Smooth muscle cell of the brain vasculature (primary cell): ENCODE results near the gene GRIN2B.

ENCODE experiments used
- DNase-seq: peaks from one replicate; pipeline ENCODE4 v3.0.0-alpha.2; 2012; ENCODE audit warnings: low read depth, low spot score

The GRIN2B gene

DNA sequence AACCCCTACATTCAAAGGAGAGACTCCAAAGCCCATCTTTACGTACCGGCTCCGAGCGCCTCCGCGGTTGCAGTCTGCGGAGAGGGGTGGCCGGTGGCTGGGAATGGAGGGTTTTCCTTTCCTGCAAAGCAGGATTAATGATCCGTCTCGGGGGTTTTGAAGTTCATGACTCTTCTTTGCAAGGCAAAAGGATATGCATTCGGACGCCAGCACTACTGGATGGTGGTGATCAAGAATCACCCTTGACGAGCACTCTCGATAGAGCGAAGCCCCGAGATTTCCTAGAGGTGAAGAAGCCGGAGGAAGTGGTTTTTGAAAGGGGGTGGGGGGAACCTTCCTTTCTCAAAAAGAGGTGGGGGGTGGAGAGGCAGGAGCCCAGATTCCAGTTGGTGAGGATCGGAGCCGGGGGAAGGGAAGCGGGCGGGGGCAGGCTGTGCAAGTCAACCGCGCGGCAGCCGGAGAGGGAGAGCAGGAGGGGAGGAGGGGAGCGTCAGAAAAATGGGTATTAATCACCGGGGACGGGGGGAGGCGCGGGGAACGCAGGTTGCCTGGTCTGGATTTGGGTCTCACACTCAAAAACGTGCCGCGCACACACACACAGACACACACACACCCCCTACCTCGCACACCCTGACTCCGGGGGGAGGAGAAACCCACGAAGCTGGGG, at the start of gene GRIN2B:
Gene GRIN2B (minus strand): TSS at position 307 of the 667 bp plus-strand sequence. CDS start 115,394 bp downstream, outside the sequence.
- DNase-seq = no peak

DNA sequence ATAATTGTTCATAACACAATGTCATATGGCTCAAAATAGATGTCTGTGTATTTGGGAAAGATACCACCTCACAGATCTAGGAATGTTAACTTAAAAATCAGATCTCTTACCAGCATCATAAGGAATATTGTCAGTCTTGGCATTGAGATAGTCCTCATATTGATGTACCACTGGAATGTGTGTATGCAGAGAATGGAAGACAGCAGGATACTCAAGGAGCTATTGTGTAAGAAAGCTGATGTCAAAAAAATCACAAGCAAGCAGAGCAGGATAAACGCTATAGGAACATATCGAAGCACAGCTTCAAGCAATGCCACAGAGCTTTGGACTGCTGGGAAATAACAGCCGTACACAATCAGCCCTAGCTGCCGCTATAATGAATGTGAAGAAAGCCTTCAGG, 45.1 kb upstream of the GRIN2B start:
- no peak for DNase-seq

DNA sequence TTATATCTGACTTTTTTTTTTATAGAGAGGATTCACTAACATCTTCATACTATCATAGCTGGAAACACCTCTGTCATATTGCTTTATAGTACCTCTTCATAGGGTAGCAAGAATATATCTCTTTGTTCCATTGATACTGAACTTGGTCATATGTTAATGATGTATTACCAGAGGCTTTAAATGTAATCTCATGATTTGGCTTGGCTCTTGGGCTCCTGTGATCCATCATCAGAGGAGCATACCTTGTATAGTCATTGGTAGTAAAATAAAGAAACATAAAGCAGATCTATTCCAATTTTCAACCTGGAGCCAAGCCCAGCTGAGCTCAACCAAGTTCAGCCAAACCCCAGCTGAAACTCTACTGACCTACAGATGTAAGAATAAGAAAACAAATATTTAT, 43.2 kb upstream of the GRIN2B start:
- no peak for DNase-seq

DNA sequence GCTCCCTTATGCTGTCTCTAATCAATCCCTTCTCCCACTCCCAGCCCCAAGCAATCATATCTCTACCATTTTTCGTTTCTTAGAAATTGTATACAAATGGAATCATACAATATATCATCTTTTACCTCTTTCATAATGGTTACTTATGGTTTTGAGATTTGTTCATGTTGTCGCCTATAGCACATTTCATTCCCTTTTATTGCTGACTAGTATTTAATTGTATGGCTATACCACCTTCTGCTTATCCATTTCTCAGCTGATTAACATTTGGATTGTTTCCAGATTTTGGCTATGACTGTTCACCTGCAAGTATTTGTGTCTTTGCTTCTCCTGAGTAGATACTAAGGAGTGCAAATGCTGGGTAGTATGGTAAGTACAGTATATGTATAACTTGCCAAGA, 36.7 kb upstream of the GRIN2B start:
- DNase-seq = no peak

GRCh38 chr12:14010989-14011388, 29.6 kb upstream of the GRIN2B start:
- DNase-seq = no peak

DNA sequence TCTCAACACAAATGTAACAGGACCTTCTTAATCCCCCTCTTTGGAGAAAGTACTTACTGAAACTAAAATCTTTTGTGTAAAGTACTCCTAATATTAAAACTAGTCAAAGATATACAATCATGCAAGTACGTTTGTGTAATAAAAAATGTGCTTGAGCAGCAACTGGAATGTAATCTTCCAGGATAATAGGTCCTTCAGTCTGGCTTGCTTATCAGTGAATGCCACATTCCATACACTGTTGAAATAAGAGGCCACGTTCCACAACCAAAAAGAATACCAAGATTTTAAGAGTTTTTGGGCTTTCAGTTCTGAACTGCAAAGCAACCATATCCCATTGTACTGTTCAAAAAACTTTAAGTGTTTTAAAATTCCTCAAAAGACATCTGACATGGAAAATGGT, 26.2 kb upstream of the GRIN2B start:
- no peak for DNase-seq

DNA sequence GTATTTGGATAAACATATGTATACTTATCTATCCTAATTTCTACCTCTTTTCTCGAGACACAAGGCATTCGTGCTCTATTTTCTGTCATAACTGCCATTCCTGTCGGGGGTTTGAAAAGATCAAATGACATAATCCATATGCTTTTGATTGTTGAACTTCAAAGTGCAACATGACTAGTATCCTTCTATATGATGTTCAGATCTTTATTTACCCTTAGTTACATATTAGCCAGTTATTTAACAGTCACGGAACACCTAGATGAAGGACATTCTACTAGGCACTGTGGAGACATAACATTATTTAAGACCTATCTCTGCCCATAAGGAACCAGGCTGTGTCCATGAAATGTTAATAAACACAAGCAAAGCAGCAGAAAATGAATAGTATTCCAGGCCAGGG, 11.2 kb upstream of the GRIN2B start:
- no peak for DNase-seq

- DNase-seq = no peak
Observed at GRCh38 chr12:13992106-13992505, 10.7 kb upstream of the GRIN2B start.

DNA sequence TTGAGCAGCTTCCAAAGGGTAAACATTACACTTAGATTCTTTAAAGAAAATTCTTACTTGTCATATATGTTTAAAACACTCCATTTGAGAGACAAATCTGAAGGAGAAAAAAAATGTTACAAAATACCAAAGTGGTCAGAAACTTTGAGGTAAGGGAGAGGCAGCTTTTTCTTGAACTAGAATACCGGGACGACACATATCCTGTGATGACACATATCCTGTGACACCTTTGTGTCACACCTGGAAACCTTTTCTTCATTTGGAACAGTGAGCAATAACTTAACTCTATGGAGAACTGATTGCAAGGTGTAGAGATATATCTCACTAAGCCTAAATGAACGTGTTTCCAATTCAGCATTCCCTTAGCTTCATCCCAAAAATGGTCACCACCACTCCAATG, 4.6 kb upstream of the GRIN2B start:
- no peak for DNase-seq

- DNase-seq = no peak
Observed at GRCh38 chr12:13981990-13982389, 588 bp upstream of the GRIN2B start.

GRCh38 chr12:13980538-13981295, 685 bp downstream of the GRIN2B start:
- no peak for DNase-seq

DNA sequence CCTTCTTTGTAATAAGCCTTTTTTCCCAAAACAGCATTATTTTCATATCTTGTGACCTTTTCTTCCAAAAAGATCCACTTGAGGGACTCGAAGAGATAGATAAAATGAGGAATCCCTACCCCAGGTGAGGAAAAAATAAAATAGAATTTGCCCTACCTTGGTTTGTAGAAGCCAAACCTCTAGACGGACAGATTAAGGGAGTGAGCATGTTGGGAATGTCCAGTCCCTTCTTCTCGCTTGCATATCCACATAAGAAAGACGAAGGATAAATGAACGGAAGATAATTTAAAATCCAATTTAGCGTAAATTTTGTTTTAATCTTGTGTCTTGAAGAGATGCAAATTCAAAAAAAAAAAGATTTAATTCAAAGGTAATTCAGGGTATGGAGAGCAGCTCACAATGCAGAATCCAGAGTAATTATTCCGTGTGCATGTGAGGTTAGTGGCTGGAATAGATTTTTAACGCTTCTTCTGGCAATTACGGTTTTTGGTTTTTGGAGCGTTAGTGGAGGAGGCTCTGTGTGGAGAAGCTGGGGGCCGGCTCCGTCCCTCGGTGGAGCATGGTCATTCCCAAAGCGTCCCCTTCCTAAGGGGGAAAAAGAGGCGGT, 1.5 kb downstream of the GRIN2B start:
- DNase-seq = no peak

DNA sequence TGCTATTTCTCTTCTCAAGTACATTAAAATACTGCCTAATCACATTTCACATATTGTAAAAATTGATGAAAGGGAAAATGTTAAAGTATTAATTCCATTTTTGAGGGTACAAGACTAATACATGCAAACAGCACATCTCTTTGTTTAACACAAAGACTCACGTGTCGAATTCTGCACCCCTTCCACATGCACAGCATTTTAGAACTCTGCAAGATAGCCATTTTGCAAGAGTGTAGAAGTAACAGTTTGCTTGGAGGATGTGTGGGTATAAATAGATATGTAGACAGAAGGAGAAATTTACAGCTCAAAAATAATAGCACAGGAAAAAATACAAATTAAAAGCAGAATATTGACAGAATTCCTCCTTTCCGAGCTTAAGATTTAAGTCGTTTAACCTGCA, 2.5 kb downstream of the GRIN2B start:
- DNase-seq = no peak

DNA sequence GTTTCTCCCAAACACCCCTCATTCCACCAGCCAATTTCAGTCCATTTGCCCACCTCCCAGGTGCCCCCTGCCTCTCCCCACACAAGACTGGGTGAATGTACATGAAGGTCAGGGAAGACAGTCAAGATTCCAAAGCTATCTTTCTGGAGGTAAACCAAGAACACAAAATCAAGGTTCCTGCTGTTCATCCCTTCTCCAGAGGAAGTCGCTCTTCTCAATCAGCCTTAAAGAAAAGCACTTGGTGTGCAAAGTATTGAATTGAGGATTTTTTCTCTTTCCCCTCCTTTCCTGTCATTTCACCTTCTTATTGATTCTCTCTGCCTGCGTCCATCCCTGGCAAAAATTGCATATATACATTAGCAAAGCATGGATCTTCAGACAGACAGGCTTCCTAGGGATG, 4.5 kb downstream of the GRIN2B start:
- DNase-seq = no peak

GRCh38 chr12:13976028-13976584, 5.3 kb downstream of the GRIN2B start:
- no peak for DNase-seq

DNA sequence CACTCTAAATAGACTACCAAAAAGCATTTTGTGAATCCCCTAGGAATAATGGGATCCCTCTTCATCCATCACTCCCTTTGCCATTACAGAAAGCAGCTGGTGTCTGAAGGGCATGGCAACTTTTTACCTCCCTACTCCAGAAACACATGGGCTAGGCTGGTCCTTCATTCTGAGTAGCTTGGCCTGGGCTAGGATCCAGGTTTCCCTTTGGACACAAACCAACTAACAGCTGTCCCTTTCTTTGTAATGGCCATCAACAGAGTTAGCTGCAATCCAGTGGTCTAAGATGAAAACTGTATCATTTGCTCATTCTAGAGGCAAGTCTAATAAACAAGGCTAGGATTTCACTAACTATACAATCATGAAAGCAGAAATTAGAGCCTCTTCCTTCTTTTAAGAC, 7.4 kb downstream of the GRIN2B start:
- DNase-seq = no peak

DNA sequence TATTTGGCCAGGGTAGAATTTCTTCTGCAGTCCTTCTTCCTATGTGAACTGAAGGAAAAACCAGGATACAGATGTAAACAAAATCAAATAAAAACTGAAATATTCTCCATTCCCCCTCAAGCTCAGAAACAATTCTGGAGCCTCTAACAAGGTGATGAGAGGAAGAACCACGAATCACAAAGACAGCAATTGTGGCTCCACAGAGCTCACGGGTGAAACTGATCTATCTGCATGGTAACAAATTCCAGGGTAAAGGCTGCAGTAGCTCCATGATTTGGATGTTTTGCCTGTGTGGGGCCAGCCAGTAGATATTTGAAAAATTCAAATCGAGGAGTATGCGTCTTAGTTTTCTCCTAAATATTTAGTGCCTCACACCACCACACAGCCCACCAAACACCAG, 10.6 kb downstream of the GRIN2B start:
- DNase-seq = no peak

GRCh38 chr12:13968281-13968680, 13.1 kb downstream of the GRIN2B start:
- no peak for DNase-seq

- DNase-seq = no peak
Observed at GRCh38 chr12:13964666-13965065, 16.7 kb downstream of the GRIN2B start.

- DNase-seq = no peak
Observed at GRCh38 chr12:13962699-13963098, 18.7 kb downstream of the GRIN2B start.

- no peak for DNase-seq
Observed at GRCh38 chr12:13961971-13962370, 19.4 kb downstream of the GRIN2B start.

DNA sequence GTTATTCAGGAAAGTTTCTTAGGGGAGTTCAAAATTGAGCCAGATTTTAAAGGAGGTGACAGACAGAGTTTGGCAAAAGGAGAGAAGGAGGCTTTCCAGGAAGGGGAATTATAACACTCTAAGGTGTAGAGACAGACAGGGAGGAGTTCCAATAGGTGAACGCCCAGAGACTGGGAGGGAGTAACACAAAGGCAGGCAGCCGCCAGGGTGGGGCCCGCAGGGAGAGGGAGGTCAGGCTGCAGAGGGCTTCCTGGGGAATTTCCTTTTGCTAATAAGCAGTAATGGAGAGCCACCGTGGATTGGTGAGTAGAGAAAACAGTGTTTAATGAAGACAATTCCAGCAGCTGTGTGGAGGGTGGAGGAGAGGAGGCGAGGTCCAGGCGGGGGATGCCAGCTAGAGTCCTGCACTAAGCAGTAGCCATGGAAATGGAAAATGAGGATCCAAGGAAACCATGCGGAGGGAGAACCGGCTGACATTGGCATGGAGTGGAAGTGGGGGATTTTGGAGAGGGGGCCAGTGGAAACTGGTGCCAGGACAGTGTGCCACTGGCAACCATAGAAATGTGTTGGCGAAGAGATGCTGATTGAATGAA, 22.2 kb downstream of the GRIN2B start:
- no peak for DNase-seq
